WTC11 (cell line): Measurements from ENCODE around the gene MIEF1. TPM values are rescaled to one million over a fixed set of nuclear protein-coding genes. Genes with fewer than 3 reads are reported as not detected.

ENCODE experiments used
- ATAC-seq: fragments of 200-7000 bp; cut with Tn5 transposase; 2 replicates; pipeline ENCODE4 v1.10.0; 2021; ENCODE audit warnings: mild to moderate bottlenecking, moderate library complexity
- CTCF ChIA-PET: fragments of 300-600 bp; sonication (Branson Sonifier 250); formaldehyde crosslinking; loops from one replicate; lab custom pipeline; 2021; ENCODE audit warnings: antibody characterized with exemption; lab: Charles Lee
- POLR2A ChIA-PET: fragments of 350-600 bp; sonication (Branson Sonifier 250); formaldehyde crosslinking; loops from one replicate; lab custom pipeline; 2021; ENCODE audit warnings: antibody characterized with exemption; lab: Charles Lee
- DNase-seq: peaks from one replicate; pipeline ENCODE4 v3.0.0; 2021; ENCODE audit warnings: low spot score
- H3K27ac Mint-ChIP-seq: 2 replicates; pipeline ENCODE4 v1.8.0; 2021; ENCODE audit warnings: mixed read lengths
- H3K27me3 Mint-ChIP-seq: 2 replicates; pipeline ENCODE4 v1.8.0; 2021; ENCODE audit warnings: low read depth, mild to moderate bottlenecking, moderate library complexity, mixed read lengths
- H3K36me3 Mint-ChIP-seq: 2 replicates; pipeline ENCODE4 v1.8.0; 2021; ENCODE audit warnings: mixed read lengths
- H3K4me1 Mint-ChIP-seq: 2 replicates; pipeline ENCODE4 v1.8.0; 2022; ENCODE audit warnings: mixed read lengths
- H3K4me3 Mint-ChIP-seq: 2 replicates; pipeline ENCODE4 v1.8.0; 2021; ENCODE audit warnings: mild to moderate bottlenecking, moderate library complexity, mixed read lengths
- H3K9me3 Mint-ChIP-seq: 2 replicates; pipeline ENCODE4 v1.8.0; 2021; ENCODE audit warnings: mixed read lengths
- ELF4 ChIP-seq: sonication (generic); formaldehyde crosslinking; IDR thresholded peaks from 2 replicates; pipeline ENCODE4 v1.8.1; 2022; ENCODE audit warnings: low read depth, mild to moderate bottlenecking, moderate library complexity, missing genetic modification reagents
- FOXK1 ChIP-seq: sonication (generic); formaldehyde crosslinking; IDR thresholded peaks from 2 replicates; pipeline ENCODE4 v1.8.0; 2022; ENCODE audit warnings: mild to moderate bottlenecking, moderate library complexity, missing genetic modification reagents
- GRHL2 ChIP-seq: fragments of 250-450 bp; sonication (Bioruptor Pico); IDR thresholded peaks from 2 replicates; pipeline ENCODE4 v1.8.0; 2022; ENCODE audit warnings: mild to moderate bottlenecking, moderate library complexity; ENCODE audit not compliant: insufficient replicate concordance, severe bottlenecking
- HMGA2 ChIP-seq: fragments of 250-450 bp; sonication (Bioruptor Pico); IDR thresholded peaks from 2 replicates; pipeline ENCODE4 v1.4.0; 2021; ENCODE audit warnings: mild to moderate bottlenecking, moderate library complexity
- JUN ChIP-seq: sonication (generic); formaldehyde crosslinking; IDR thresholded peaks from 2 replicates; pipeline ENCODE4 v1.8.0; 2023; ENCODE audit warnings: mild to moderate bottlenecking, missing genetic modification reagents
- MYBL2 ChIP-seq: sonication (generic); formaldehyde crosslinking; IDR thresholded peaks from 2 replicates; pipeline ENCODE4 v1.8.1; 2023; ENCODE audit warnings: mild to moderate bottlenecking, moderate library complexity, missing genetic modification reagents
- NFATC4 ChIP-seq: fragments of 250-450 bp; sonication (Bioruptor Pico); IDR thresholded peaks from 2 replicates; pipeline ENCODE4 v1.9.0; 2021; ENCODE audit warnings: mild to moderate bottlenecking
- NFYB ChIP-seq: sonication (generic); formaldehyde crosslinking; conservative IDR thresholded peaks from 2 replicates; pipeline ENCODE4 v1.8.0; 2022; ENCODE audit warnings: low read depth, missing genetic modification reagents
- NR1H2 ChIP-seq: sonication (generic); formaldehyde crosslinking; IDR thresholded peaks from 2 replicates; pipeline ENCODE4 v1.9.0; 2021; ENCODE audit warnings: mild to moderate bottlenecking, moderate library complexity, missing genetic modification reagents
- NR2C2 ChIP-seq: sonication (generic); formaldehyde crosslinking; IDR thresholded peaks from 2 replicates; pipeline ENCODE4 v1.8.0; 2022; ENCODE audit warnings: mild to moderate bottlenecking, missing genetic modification reagents
- SP1 ChIP-seq: sonication (generic); formaldehyde crosslinking; conservative IDR thresholded peaks from 2 replicates; pipeline ENCODE4 v1.8.1; 2022; ENCODE audit warnings: missing genetic modification reagents
- ZBTB21 ChIP-seq: sonication (generic); formaldehyde crosslinking; IDR thresholded peaks from 2 replicates; pipeline ENCODE4 v1.8.1; 2023; ENCODE audit warnings: mild to moderate bottlenecking, missing genetic modification reagents, borderline replicate concordance
- ZNF396 ChIP-seq: fragments of 250-450 bp; sonication (Bioruptor Pico); IDR thresholded peaks from 2 replicates; pipeline ENCODE4 v1.8.0; 2021; ENCODE audit warnings: mild to moderate bottlenecking, moderate library complexity, borderline replicate concordance
- total RNA-seq: library from RNA; stranded (reverse); gene quantifications from 3 replicates; pipeline ENCODE4 v1.2.3, GENCODE V29; 2021
- TF ChIP-seq, protein P1 (sequence below): sonication (generic); formaldehyde crosslinking; IDR thresholded peaks from 2 replicates; pipeline ENCODE4 v1.8.0; 2022; ENCODE audit warnings: mild to moderate bottlenecking, missing genetic modification reagents
- TF ChIP-seq, protein P2 (sequence below): sonication (generic); formaldehyde crosslinking; IDR thresholded peaks from 2 replicates; pipeline ENCODE4 v1.8.1; 2023; ENCODE audit warnings: mild to moderate bottlenecking, missing genetic modification reagents, moderate library complexity
- TF ChIP-seq, protein P3 (sequence below): fragments of 250-450 bp; sonication (Bioruptor Pico); IDR thresholded peaks from 2 replicates; pipeline ENCODE4 v2.1.2; 2022; ENCODE audit warnings: mild to moderate bottlenecking, moderate library complexity
- TF ChIP-seq, protein P4 (sequence below): sonication (generic); formaldehyde crosslinking; IDR thresholded peaks from 2 replicates; pipeline ENCODE4 v1.8.0; 2022; ENCODE audit warnings: mild to moderate bottlenecking, missing genetic modification reagents
- TF ChIP-seq, protein P5 (sequence below): sonication (generic); formaldehyde crosslinking; IDR thresholded peaks from 2 replicates; pipeline ENCODE4 v1.8.1; 2022; ENCODE audit warnings: mild to moderate bottlenecking, moderate library complexity, missing genetic modification reagents

Gene MIEF1
- total RNA-seq, 1 experiment from 2014 or later: 38.7 TPM

DNA sequence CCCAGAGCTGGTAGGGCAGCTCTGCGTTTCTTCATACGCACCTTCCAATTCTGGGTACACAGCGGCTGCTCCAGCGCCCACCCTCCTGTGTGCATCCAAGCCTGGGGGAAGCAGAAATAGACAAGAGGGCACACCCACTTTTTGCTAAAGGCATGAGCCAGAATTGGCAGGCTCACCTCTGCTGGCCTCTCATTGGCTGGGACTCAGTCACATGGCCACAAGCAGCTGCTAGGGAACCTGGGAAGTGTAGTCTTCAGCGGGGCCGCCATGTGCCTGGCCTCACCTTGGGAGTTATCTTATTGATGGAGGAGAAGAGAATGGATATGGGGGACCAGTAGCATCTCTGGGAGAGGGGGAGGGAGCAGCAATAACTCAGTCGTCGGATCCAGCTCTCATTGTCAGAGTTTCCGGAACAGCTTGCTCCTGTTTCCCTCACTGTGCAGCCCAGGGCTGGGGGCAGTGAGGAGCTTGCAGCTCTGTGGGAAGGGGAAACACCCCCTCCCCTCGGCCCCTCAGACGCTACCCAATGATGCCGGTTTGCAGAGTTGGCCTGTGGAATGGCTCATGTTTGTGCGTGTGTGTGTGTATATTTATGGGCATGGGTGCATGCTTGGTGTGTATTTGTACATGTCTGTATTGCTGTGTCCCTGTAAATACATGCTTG lies 11.8 kb upstream of the MIEF1 start:
- Mint-ChIP-seq H3K4me1 (peaks cover 8% of the 10 kb centered on the region), H3K9me3 (no peaks in the 10 kb centered on the region), H3K27me3 (peaks cover 17% of the 10 kb centered on the region), H3K27ac (no peak overlapping the region), H3K4me3 (peak overlapping the region; percentile 38), H3K36me3 (no peaks in the 10 kb centered on the region)
- DNase-seq (peak; percentile 84), ATAC-seq (peak; percentile 96)
- no peak for TF ChIP-seq MYBL2
- no peak for TF ChIP-seq ZNF396 (CRISPR knock-in tag)
- TF ChIP-seq SP1 (CRISPR knock-in tag): peak; percentile 50; the same call in 1 of the 2 replicates
- TF ChIP-seq, protein P1, sequence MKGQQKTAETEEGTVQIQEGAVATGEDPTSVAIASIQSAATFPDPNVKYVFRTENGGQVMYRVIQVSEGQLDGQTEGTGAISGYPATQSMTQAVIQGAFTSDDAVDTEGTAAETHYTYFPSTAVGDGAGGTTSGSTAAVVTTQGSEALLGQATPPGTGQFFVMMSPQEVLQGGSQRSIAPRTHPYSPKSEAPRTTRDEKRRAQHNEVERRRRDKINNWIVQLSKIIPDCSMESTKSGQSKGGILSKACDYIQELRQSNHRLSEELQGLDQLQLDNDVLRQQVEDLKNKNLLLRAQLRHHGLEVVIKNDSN (CRISPR knock-in tag): peak; percentile 98
- TF ChIP-seq, protein P2, sequence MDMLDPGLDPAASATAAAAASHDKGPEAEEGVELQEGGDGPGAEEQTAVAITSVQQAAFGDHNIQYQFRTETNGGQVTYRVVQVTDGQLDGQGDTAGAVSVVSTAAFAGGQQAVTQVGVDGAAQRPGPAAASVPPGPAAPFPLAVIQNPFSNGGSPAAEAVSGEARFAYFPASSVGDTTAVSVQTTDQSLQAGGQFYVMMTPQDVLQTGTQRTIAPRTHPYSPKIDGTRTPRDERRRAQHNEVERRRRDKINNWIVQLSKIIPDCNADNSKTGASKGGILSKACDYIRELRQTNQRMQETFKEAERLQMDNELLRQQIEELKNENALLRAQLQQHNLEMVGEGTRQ (CRISPR knock-in tag): peak; percentile 98
- peak; percentile 76 for TF ChIP-seq NFYB
- TF ChIP-seq, protein P3, sequence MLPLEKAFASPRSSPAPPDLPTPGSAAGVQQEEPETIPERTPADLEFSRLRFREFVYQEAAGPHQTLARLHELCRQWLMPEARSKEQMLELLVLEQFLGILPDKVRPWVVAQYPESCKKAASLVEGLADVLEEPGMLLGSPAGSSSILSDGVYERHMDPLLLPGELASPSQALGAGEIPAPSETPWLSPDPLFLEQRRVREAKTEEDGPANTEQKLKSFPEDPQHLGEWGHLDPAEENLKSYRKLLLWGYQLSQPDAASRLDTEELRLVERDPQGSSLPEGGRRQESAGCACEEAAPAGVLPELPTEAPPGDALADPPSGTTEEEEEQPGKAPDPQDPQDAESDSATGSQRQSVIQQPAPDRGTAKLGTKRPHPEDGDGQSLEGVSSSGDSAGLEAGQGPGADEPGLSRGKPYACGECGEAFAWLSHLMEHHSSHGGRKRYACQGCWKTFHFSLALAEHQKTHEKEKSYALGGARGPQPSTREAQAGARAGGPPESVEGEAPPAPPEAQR (CRISPR knock-in tag): no peak
- TF ChIP-seq, protein P4, sequence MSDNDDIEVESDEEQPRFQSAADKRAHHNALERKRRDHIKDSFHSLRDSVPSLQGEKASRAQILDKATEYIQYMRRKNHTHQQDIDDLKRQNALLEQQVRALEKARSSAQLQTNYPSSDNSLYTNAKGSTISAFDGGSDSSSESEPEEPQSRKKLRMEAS (CRISPR knock-in tag): 0 out of 2 replicates have a peak, but pooled peaks have one; percentile 58
- TF ChIP-seq FOXK1 (CRISPR knock-in tag): peak; percentile 17; the same call in 1 of the 2 replicates
- no peak for TF ChIP-seq ZBTB21
- POLR2A ChIA-PET: interaction anchor here (1.9 kb wide), 1 partner anchor 30 kb away, joined by 7 read pairs; the partner anchor contains the start of gene ATF4
- CTCF ChIA-PET: interaction anchor here (0.8 to 2.2 kb wide), 12 partner anchors 9 to 91 kb away, joined by 3 to 15 read pairs (median 4); partner anchors contain the start of genes ATF4, MIEF1 and TAB1

DNA sequence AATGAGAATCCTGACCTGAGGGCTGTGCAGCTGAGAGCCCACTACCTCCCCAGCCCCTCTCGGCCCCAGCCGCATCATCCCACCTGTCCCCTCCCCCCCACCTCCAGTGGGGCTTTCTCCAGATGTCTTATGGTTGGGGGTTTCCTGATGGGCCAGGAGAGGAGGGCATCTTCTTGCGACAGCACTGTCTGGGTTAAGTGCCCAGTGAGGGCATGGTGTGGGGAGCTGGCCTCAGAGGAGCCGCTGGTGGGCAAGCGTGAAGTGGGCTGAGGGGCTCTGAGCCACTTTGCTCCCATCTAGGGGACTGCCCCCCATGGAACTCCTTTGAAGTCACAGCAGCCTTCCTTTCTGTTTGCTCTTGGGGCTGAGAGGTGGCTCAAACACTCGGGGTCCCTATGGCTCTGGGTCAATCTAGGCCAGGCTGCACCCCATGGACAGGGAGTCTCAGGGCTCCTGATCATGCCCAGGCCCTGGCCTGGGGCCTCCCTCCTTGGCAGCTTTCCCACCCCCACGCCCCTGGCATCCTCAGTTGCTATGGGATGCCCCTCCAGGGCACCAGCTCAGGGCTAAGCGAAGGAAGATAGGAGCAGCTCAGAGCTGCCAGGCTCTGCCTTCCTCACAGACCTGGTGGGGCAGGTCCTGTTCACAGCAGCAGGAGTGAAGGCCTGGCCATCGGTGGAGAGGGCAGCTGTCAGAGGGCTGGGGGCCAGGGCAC lies 11.0 kb upstream of the MIEF1 start:
- H3K36me3 Mint-ChIP-seq: no peaks in the 10 kb centered on the region
- ATAC-seq (no peak), DNase-seq (no peak)
- no peak overlapping the region for H3K4me3 Mint-ChIP-seq
- ChIA-PET POLR2A (interaction anchor here (1.9 kb wide), 1 partner anchor 29 kb away, joined by 7 read pairs; the partner anchor contains the start of gene ATF4), CTCF (interaction anchor here (0.8 to 2.2 kb wide), 7 partner anchors 11 to 54 kb away, joined by 3 to 15 read pairs (median 6); partner anchors contain the start of gene MIEF1)
- peaks cover 17% of the 10 kb centered on the region for H3K27me3 Mint-ChIP-seq
- no peak overlapping the region for H3K27ac Mint-ChIP-seq
- H3K4me1 Mint-ChIP-seq: peaks cover 8% of the 10 kb centered on the region
- TF ChIP-seq, protein P5, sequence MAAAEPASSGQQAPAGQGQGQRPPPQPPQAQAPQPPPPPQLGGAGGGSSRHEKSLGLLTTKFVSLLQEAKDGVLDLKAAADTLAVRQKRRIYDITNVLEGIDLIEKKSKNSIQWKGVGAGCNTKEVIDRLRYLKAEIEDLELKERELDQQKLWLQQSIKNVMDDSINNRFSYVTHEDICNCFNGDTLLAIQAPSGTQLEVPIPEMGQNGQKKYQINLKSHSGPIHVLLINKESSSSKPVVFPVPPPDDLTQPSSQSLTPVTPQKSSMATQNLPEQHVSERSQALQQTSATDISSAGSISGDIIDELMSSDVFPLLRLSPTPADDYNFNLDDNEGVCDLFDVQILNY (CRISPR knock-in tag): no peak
- TF ChIP-seq NR2C2: no peak
- TF ChIP-seq SP1 (CRISPR knock-in tag): no peak
- TF ChIP-seq GRHL2 (CRISPR knock-in tag): no peak
- TF ChIP-seq MYBL2: no peak
- no peak for TF ChIP-seq HMGA2 (CRISPR knock-in tag)
- TF ChIP-seq ELF4: no peak
- no peak for TF ChIP-seq JUN (CRISPR knock-in tag)
- H3K9me3 Mint-ChIP-seq: no peaks in the 10 kb centered on the region

DNA sequence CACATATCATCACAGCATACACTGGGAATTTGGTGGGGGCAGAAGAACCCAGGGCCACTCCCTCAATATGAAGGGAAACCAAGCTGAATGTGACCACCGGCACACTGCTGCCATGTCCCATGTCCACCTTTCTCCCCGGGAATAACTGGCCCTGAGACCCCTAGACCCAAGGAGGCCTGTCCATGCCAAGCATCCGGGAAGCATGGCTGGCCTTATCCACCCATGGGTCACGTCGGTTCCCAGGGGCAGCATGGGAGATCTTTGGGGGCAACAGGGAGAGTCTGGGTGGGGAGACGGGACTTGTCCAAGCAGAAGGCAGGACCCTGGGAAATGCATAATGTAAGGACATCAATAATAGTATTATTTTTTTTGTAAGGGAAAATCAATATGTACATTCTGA lies 10.4 kb upstream of the MIEF1 start:
- no peak overlapping the region for H3K27ac Mint-ChIP-seq
- H3K9me3 Mint-ChIP-seq: no peaks in the 10 kb centered on the region
- no peaks in the 10 kb centered on the region for H3K36me3 Mint-ChIP-seq
- ChIA-PET CTCF (interaction anchor here (0.5 to 3.7 kb wide), 5 partner anchors 13 to 98 kb away, joined by 3 to 29 read pairs (median 8); no protein-coding TSS in a partner anchor), POLR2A (no interaction called here)
- DNase-seq (no peak), ATAC-seq (no peak)
- H3K27me3 Mint-ChIP-seq: peaks cover 21% of the 10 kb centered on the region
- peaks cover 8% of the 10 kb centered on the region for H3K4me1 Mint-ChIP-seq
- no peak for TF ChIP-seq SP1 (CRISPR knock-in tag)
- no peak for TF ChIP-seq MYBL2
- TF ChIP-seq NFATC4: no peak
- TF ChIP-seq NR2C2: no peak
- TF ChIP-seq NR1H2 (CRISPR knock-in tag): no peak
- no peak overlapping the region for H3K4me3 Mint-ChIP-seq
